K562 (cell line): ENCODE results near the gene RELL2. TPM values are rescaled to one million over a fixed set of nuclear protein-coding genes. Genes with fewer than 3 reads are reported as not detected.
A peak's percentile ranks its signal among the peaks of the same experiment; 100 is the strongest.

ENCODE experiments used
- ATF7 ChIP-seq: fragments of 450-650 bp; IDR thresholded peaks from 2 replicates; pipeline ENCODE4 v1.7.1; 2014; ENCODE audit warnings: mild to moderate bottlenecking, moderate library complexity
- BCL6 ChIP-seq: fragments of 250-450 bp; sonication (Bioruptor Pico); IDR thresholded peaks from 2 replicates; pipeline ENCODE4 v1.4.0; 2020
- CC2D1A ChIP-seq: fragments of 450-650 bp; IDR thresholded peaks from 2 replicates; pipeline ENCODE4 v1.6.1; 2017; ENCODE audit warnings: mild to moderate bottlenecking
- ILK ChIP-seq: fragments of 450-650 bp; IDR thresholded peaks from 2 replicates; pipeline ENCODE4 v1.6.1; 2016; ENCODE audit warnings: missing genetic modification characterization, low read depth, mild to moderate bottlenecking, missing compliant biosample characterization, moderate library complexity, borderline replicate concordance
- MTA3 ChIP-seq: fragments of 450-650 bp; formaldehyde crosslinking; IDR thresholded peaks from 2 replicates; pipeline ENCODE4 v1.6.1; 2017; ENCODE audit warnings: mild to moderate bottlenecking, borderline replicate concordance
- MYC ChIP-seq, 2 experiments: fragments of 250-450 bp in 1 of 2; sonication (Bioruptor Pico) in 1 of 2; IDR thresholded peaks; 2 replicates each; pipeline versions ENCODE4 v1.5.1 to v1.6.1; 2012 to 2021; ENCODE audit warnings: low read depth in 2 of 2, borderline replicate concordance in 1 of 2, improper control_type of control experiment in 1 of 2, low read length in 1 of 2, mild to moderate bottlenecking in 1 of 2, moderate library complexity in 1 of 2
- NRF1 ChIP-seq, 2 experiments: fragments of 450-650 bp; IDR thresholded peaks in 1 of 2; conservative IDR thresholded peaks in 1 of 2; 2 replicates each; pipeline ENCODE4 v1.6.1; 2014; ENCODE audit warnings: mild to moderate bottlenecking in 2 of 2
- NUFIP1 ChIP-seq: fragments of 450-650 bp; IDR thresholded peaks from 2 replicates; pipeline ENCODE4 v1.6.1; 2018; ENCODE audit not compliant: partially characterized antibody
- POLR2AphosphoS5 ChIP-seq: IDR thresholded peaks from 2 replicates; pipeline ENCODE4 v1.6.1; 2011; ENCODE audit warnings: mild to moderate bottlenecking, low read depth, low read length, moderate library complexity; ENCODE audit not compliant: control insufficient read depth, insufficient read depth
- RBM15 ChIP-seq: fragments of 200-400 bp; formaldehyde crosslinking; IDR thresholded peaks from 2 replicates; pipeline ENCODE4 v1.6.1; 2018; ENCODE audit warnings: mild to moderate bottlenecking, low read length, moderate library complexity; ENCODE audit not compliant: insufficient read depth
- SAP30 ChIP-seq: fragments of 200-600 bp; sonication (generic); IDR thresholded peaks from 2 replicates; pipeline ENCODE4 v1.6.1; 2012; ENCODE audit warnings: borderline replicate concordance, low read depth, mild to moderate bottlenecking, moderate library complexity, low read length, control low read depth, inconsistent platforms; ENCODE audit not compliant: insufficient read depth, poor library complexity, severe bottlenecking
- SOX6 ChIP-seq: fragments of 450-650 bp; IDR thresholded peaks from 2 replicates; pipeline ENCODE4 v1.6.1; 2014; ENCODE audit warnings: mild to moderate bottlenecking
- SP2 ChIP-seq: IDR thresholded peaks from 2 replicates; pipeline ENCODE4 v1.6.1; 2011; ENCODE audit warnings: mild to moderate bottlenecking, low read depth, low read length, moderate library complexity; ENCODE audit not compliant: poor library complexity, severe bottlenecking; ENCODE audit errors: extremely low read depth
- TCFL5 ChIP-seq: fragments of 250-450 bp; sonication (Bioruptor Pico); conservative IDR thresholded peaks from 2 replicates; pipeline ENCODE4 v1.6.1; 2021; ENCODE audit warnings: mild to moderate bottlenecking, moderate library complexity, matching md5 sums
- TSC22D4 ChIP-seq: fragments of 450-650 bp; IDR thresholded peaks from 2 replicates; pipeline ENCODE4 v1.6.1; 2016; ENCODE audit warnings: missing genetic modification characterization, missing biosample characterization, control low read depth
- ZBTB8A ChIP-seq: fragments of 450-650 bp; IDR thresholded peaks from 2 replicates; pipeline ENCODE4 v1.6.1; 2018; ENCODE audit warnings: mild to moderate bottlenecking, moderate library complexity; ENCODE audit not compliant: partially characterized antibody
- ZEB2 ChIP-seq: fragments of 450-650 bp; IDR thresholded peaks from 2 replicates; pipeline ENCODE4 v1.6.1; 2016
- ZNF586 ChIP-seq: fragments of 450-650 bp; formaldehyde crosslinking; conservative IDR thresholded peaks from 2 replicates; pipeline ENCODE4 v1.4.0; 2020; ENCODE audit warnings: mild to moderate bottlenecking, moderate library complexity
- ZSCAN29 ChIP-seq: fragments of 450-650 bp; IDR thresholded peaks from 2 replicates; pipeline ENCODE4 v1.6.1; 2017
- polyA plus RNA-seq, 8 experiments: library from polyadenylated mRNA; depleted of rRNA in 4 of 8; stranded (reverse) in 5 of 8; unstranded in 3 of 8; fragments of >200 nt; fragmentation: Nextera tagmentation in 2 of 8; fragmentation: Illumina TruSeq in 1 of 8; extraction: Ambion mirVana in 2 of 8; extraction: Trizol in 1 of 8; gene quantifications; 2 replicates each; pipeline versions ENCODE4 v1.2.1 to v1.2.3, GENCODE V29; 2011 to 2014; ENCODE audit warnings: inconsistent platforms in 1 of 8, missing spikeins in 1 of 8
- total RNA-seq, 7 experiments: library from RNA; depleted of rRNA in 6 of 7; stranded (reverse); fragments of >200 nt in 6 of 7; fragmentation: Illumina TruSeq in 2 of 7; extraction: Trizol in 2 of 7; gene quantifications; 2 replicates each; pipeline versions ENCODE4 v1.2.1 to v1.2.3, GENCODE V29; 2011 to 2021; ENCODE audit warnings: low replicate concordance in 1 of 7
- TF ChIP-seq, protein P1 (sequence below): sonication (generic); formaldehyde crosslinking; IDR thresholded peaks from 2 replicates; pipeline ENCODE4 v1.5.0; 2020; ENCODE audit warnings: missing genetic modification reagents
- TF ChIP-seq, protein P2 (sequence below): fragments of 450-650 bp; conservative IDR thresholded peaks from 2 replicates; pipeline ENCODE4 v1.6.1; 2016; ENCODE audit warnings: missing genetic modification characterization, low read depth, mild to moderate bottlenecking, missing compliant biosample characterization, moderate library complexity
- TF ChIP-seq, protein P3 (sequence below): sonication (generic); formaldehyde crosslinking; IDR thresholded peaks from 2 replicates; pipeline ENCODE4 v1.8.1; 2023; ENCODE audit warnings: mild to moderate bottlenecking, missing genetic modification reagents
- TF ChIP-seq, protein P4 (sequence below): IDR thresholded peaks from 2 replicates; pipeline ENCODE4 v1.6.1; 2011; ENCODE audit warnings: borderline replicate concordance, low read depth, mild to moderate bottlenecking, moderate library complexity, low read length; ENCODE audit not compliant: insufficient read depth, poor library complexity, severe bottlenecking

Gene RELL2
- total and polyA plus RNA-seq, 9 of the 15 experiments (the other 6 are each of a cell fraction or from before 2014, with no cell fraction given): 0.06 to 36.0 (median 14.3) TPM

DNA sequence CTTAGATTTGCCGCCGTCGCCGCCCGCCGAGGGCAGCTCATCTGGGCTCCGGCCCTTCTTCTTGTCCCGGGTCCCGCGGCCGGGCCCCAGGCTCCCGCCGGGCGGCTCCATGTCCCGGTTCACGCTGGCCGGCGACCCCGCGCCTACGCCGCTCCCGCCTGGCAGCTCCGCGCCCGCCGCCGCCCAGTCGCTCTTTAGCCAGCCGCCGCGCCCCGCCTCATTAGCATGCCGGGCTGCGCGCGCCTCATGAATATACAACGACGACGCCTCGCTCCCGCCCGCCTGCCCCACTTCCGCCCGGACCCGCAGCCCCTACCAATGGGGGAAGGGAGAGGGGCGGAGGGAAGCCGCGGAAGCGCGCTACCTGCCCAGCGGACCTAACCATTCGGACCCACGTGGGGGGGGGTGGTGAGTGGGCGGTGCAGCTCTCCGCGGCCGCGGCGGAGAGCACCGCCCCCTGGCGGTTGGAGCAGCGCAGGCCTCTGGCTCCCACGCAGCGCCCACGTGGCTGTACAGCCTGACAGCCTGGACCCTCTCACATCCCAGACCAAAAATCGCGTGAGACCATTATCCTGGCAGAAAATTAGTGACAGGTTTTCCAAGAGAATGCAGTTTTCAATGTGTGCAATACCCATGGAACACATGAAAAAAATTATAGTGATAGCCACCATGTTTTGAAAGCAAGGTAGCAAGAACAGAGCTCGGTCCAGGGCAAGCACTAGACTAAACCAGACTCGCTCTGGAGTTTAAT, 17.8 kb upstream of the RELL2 start, which contains the start of gene DIAPH1 (continued):
- TF ChIP-seq NRF1 (conservative IDR thresholded peaks at IDR 0.05 in 1 of 2, IDR thresholded peaks at IDR 0.05 in 1 of 2) (peak; percentile 89 to 90), ZEB2 (peak; percentile 63; the same call in 1 of the 2 replicates), ZSCAN29 (no peak), ZBTB8A (no peak), SAP30 (peak; percentile 40), CC2D1A (peak; percentile 60), BCL6 (CRISPR knock-in tag) (no peak), SOX6 (peak; percentile 70), MYC (IDR thresholded peaks at IDR 0.05; ENCODE audit: low read depth, low read length) (peak; percentile 99), MYC (CRISPR knock-in tag; IDR thresholded peaks at IDR 0.05; ENCODE audit: borderline replicate concordance, low read depth) (peak; percentile 81; the same call in 1 of the 2 replicates), TCFL5 (no peak), NUFIP1 (peak; percentile 47), RBM15 (no peak), SP2 (peak; percentile 20), TSC22D4 (tag) (no peak), ZNF586 (no peak), ILK (no peak), ATF7 (peak; percentile 99), MTA3 (peak; percentile 73; the same call in 1 of the 2 replicates), POLR2AphosphoS5 (peak; percentile 74; the same call in 1 of the 2 replicates)
- TF ChIP-seq, protein P1, sequence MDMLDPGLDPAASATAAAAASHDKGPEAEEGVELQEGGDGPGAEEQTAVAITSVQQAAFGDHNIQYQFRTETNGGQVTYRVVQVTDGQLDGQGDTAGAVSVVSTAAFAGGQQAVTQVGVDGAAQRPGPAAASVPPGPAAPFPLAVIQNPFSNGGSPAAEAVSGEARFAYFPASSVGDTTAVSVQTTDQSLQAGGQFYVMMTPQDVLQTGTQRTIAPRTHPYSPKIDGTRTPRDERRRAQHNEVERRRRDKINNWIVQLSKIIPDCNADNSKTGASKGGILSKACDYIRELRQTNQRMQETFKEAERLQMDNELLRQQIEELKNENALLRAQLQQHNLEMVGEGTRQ (CRISPR knock-in tag): peak; percentile 78
- TF ChIP-seq, protein P2, sequence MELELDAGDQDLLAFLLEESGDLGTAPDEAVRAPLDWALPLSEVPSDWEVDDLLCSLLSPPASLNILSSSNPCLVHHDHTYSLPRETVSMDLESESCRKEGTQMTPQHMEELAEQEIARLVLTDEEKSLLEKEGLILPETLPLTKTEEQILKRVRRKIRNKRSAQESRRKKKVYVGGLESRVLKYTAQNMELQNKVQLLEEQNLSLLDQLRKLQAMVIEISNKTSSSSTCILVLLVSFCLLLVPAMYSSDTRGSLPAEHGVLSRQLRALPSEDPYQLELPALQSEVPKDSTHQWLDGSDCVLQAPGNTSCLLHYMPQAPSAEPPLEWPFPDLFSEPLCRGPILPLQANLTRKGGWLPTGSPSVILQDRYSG: 0 out of 2 replicates have a peak, but pooled peaks have one; percentile 42
- TF ChIP-seq, protein P3, sequence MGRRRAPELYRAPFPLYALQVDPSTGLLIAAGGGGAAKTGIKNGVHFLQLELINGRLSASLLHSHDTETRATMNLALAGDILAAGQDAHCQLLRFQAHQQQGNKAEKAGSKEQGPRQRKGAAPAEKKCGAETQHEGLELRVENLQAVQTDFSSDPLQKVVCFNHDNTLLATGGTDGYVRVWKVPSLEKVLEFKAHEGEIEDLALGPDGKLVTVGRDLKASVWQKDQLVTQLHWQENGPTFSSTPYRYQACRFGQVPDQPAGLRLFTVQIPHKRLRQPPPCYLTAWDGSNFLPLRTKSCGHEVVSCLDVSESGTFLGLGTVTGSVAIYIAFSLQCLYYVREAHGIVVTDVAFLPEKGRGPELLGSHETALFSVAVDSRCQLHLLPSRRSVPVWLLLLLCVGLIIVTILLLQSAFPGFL (CRISPR knock-in tag): no peak
- TF ChIP-seq, protein P4, sequence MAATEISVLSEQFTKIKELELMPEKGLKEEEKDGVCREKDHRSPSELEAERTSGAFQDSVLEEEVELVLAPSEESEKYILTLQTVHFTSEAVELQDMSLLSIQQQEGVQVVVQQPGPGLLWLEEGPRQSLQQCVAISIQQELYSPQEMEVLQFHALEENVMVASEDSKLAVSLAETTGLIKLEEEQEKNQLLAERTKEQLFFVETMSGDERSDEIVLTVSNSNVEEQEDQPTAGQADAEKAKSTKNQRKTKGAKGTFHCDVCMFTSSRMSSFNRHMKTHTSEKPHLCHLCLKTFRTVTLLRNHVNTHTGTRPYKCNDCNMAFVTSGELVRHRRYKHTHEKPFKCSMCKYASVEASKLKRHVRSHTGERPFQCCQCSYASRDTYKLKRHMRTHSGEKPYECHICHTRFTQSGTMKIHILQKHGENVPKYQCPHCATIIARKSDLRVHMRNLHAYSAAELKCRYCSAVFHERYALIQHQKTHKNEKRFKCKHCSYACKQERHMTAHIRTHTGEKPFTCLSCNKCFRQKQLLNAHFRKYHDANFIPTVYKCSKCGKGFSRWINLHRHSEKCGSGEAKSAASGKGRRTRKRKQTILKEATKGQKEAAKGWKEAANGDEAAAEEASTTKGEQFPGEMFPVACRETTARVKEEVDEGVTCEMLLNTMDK: peak; percentile 92
